Adipose tissue (tissue), 3 donors: ENCODE results near the gene TMEM132D. TPM values are rescaled to one million over a fixed set of nuclear protein-coding genes. Genes with fewer than 3 reads are reported as not detected.

ENCODE experiments used
- H3K27ac ChIP-seq: one replicate; pipeline ENCODE4 v1.5.1; 2013; ENCODE audit warnings: low read depth, low read length
- WGBS, 3 donors: extraction: QIAGEN DNeasy Blood & Tissue Kit; methylation state at CpG; one replicate each; pipeline ENCODE4 v1.1.7; 2013; 5-methylcytosine and 5-hydroxymethylcytosine counted together
- polyA plus RNA-seq, 3 donors: library from polyadenylated mRNA; stranded (reverse); fragments of 200-250 nt; gene quantifications; one replicate each; pipeline ENCODE4 v1.2.3, GENCODE V29; 2013
- donor health status: healthy with polysubstance abuse.
- donor health status: Bipolar disorder and iron deficiency.
- donor health status: healthy.

TMEM132D gene
- polyA plus RNA-seq, 3 donors: 0.11 to 0.13 TPM; not detected in 1

GRCh38 chr12:129101816-129102215 is 802.0 kb downstream of the TMEM132D start:
- no peak overlapping the region for H3K27ac ChIP-seq
- WGBS, 3 donors: 70 to 80% (median 74%) methylated on average over 5 of the region's 5 CpGs

GRCh38 chr12:129101404-129101803 is 802.4 kb downstream of the TMEM132D start:
- no peak overlapping the region for H3K27ac ChIP-seq
- WGBS, 3 donors: 49 to 76% (median 68%) methylated on average over 5 of the region's 5 CpGs

GRCh38 chr12:129097451-129097850 is 806.4 kb downstream of the TMEM132D start:
- H3K27ac ChIP-seq: no peak overlapping the region
- WGBS, 3 donors: 66 to 81% (median 70%) methylated on average over 3 of the region's 3 CpGs

GRCh38 chr12:129096968-129097367 is 806.9 kb downstream of the TMEM132D start:
- H3K27ac ChIP-seq: no peak overlapping the region
- 78 to 88% (median 88%) methylated on average over 7 of the region's 7 CpGs for WGBS, 3 donors

- H3K27ac ChIP-seq: no peak overlapping the region
- 87 to 92% (median 87%) methylated on average over 11 of the region's 11 CpGs for WGBS, 3 donors
Observed at GRCh38 chr12:129096184-129096583, 807.6 kb downstream of the TMEM132D start.

GRCh38 chr12:129089576-129089975 is 814.2 kb downstream of the TMEM132D start:
- 75 to 84% (median 77%) methylated on average over 9 of the region's 9 CpGs for WGBS, 3 donors
- H3K27ac ChIP-seq: no peak overlapping the region

- 75 to 87% (median 86%) methylated on average over 20 of the region's 20 CpGs for WGBS, 3 donors
- H3K27ac ChIP-seq: no peak overlapping the region
Observed at GRCh38 chr12:129084875-129085826, 818.7 kb downstream of the TMEM132D start.

- 44 to 60% (median 53%) methylated on average over 7 of the region's 7 CpGs for WGBS, 3 donors
- no peak overlapping the region for H3K27ac ChIP-seq
Observed at GRCh38 chr12:129083121-129083840, 820.5 kb downstream of the TMEM132D start.

- H3K27ac ChIP-seq: no peak overlapping the region
- WGBS, 3 donors: 47 to 65% (median 59%) methylated on average over 4 of the region's 4 CpGs
Observed at GRCh38 chr12:129082441-129082840, 821.4 kb downstream of the TMEM132D start.

GRCh38 chr12:129081755-129082250 is 822.0 kb downstream of the TMEM132D start:
- H3K27ac ChIP-seq: no peak overlapping the region
- 69 to 84% (median 84%) methylated on average over 14 of the region's 14 CpGs for WGBS, 3 donors

GRCh38 chr12:129080821-129081220 is 823.0 kb downstream of the TMEM132D start:
- H3K27ac ChIP-seq: no peak overlapping the region
- WGBS, 3 donors: 76 to 86% (median 86%) methylated on average over 13 of the region's 13 CpGs

GRCh38 chr12:129080391-129080790 is 823.4 kb downstream of the TMEM132D start:
- no peak overlapping the region for H3K27ac ChIP-seq
- 74 to 79% (median 75%) methylated on average over 5 of the region's 5 CpGs for WGBS, 3 donors

- H3K27ac ChIP-seq: no peak overlapping the region
- 65 to 76% (median 66%) methylated on average over 5 of the region's 5 CpGs for WGBS, 3 donors
Observed at GRCh38 chr12:129079719-129080118, 824.1 kb downstream of the TMEM132D start.

- WGBS, 3 donors: 59 to 60% (median 60%) methylated on average over 13 of the region's 13 CpGs
- no peak overlapping the region for H3K27ac ChIP-seq
Observed at GRCh38 chr12:129076441-129077320, 827.1 kb downstream of the TMEM132D start.

GRCh38 chr12:129075460-129076208 is 828.2 kb downstream of the TMEM132D start:
- WGBS, 3 donors: 35 to 48% (median 36%) methylated on average over 4 of the region's 4 CpGs

GRCh38 chr12:129074379-129074778 is 829.4 kb downstream of the TMEM132D start:
- WGBS, 3 donors: 75 to 78% (median 77%) methylated on average over 6 of the region's 6 CpGs
- no peak overlapping the region for H3K27ac ChIP-seq

More at GRCh38 chr12:129075460-129076208, 828.2 kb downstream of the TMEM132D start:
- H3K27ac ChIP-seq: no peak overlapping the region

GRCh38 chr12:129073157-129073915 is 830.5 kb downstream of the TMEM132D start:
- WGBS, 3 donors: 84 to 91% (median 84%) methylated on average over 21 of the region's 21 CpGs
- H3K27ac ChIP-seq: no peak overlapping the region
